GM21390 (cell line): Measurements from ENCODE around the gene PPOX.

Experiments used
- ATAC-seq: cut with Tn5 transposase; IDR thresholded peaks from one replicate; pipeline ENCODE4 v1.9.1; 2021; ENCODE audit not compliant: unreplicated experiment

The PPOX gene

DNA sequence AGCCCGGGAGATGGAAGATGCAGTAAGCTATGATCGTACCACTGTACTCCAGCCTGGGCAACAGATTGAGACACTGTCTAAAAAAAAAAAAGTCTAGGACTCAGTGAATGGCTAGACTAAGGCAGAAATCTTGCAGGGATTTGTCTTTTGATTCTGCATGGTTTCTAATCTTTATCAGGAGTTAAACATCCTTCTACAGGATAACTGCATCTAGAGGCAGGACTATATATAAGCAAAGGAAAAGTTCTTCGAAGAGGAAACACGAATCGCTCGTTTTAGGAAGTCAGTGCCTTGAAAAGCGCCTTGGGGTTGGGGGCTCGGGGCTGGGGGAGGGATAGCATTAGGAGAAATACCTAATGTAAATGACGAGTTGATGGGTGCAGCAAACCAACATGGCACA is 13.1 kb upstream of the PPOX start:
- ATAC-seq = no peak

DNA sequence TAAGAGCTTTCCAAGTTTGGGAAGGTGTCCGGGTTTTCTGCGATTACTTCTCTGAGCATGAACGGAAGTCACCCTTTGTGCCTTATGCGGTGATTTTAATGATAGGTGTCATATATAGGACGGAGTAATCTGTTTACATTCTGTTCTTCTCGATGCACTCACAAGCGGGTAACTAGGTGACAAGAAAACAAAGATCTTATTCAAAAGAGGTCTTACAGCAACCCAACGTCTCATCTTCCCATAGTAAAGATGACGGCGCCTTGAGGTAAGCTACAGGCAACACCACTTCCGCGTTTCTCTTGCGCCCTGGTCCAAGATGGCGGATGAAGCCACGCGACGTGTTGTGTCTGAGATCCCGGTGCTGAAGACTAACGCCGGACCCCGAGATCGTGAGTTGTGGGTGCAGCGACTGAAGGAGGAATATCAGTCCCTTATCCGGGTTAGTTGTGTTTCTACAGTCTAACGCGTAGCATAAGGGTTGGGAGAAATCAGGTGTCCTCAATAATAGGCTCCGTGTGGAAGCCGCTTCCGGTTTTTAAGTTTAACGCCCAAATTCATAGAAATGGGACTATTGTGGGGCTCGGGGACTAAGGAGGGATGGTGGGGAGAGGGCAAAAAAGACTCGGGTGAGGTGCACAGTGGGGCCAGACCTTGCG is 12.4 kb upstream of the PPOX start, which contains the start of gene UFC1:
Gene UFC1 (plus strand): TSS at position 297 of the 656 bp plus-strand sequence. CDS start 20 bp downstream, at position 317.
- peak; percentile 89 for ATAC-seq

- no peak for ATAC-seq
Measured at GRCh38 chr1:161157867-161158266, 8.4 kb upstream of the PPOX start.

DNA sequence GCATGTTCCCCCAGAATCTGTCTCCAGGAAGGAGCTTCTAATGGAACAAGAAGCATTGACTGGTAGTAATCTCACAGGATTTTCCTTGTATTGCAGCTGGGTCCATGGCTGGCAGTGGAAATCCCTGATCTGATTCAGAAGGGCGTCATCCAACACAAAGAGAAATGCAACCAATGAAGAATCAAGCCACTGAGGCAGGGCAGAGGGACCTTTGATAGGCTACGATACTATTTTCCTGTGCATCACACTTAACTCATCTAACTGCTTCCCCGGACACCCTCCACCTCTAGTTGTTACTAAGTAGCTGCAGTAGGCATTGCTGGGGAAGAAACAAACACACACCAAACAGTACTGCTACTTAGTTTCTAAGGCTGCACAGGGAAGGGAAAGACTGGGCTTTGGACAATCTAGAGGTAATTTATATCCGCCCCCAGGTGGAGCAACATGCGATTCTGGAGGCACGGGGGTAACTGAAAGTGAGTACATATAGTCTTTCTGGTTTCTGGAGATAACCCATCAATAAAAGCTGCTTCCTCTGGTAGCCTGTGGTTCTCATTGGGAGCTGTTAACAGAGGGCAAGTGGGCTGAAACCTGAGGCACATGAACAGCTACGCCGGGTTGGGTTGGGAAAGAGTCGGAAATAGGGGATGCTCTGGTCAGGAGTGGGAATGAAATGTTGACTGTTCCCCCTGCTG is 7.8 kb upstream of the PPOX start:
- no peak for ATAC-seq

- ATAC-seq = peak; percentile 72
Measured at GRCh38 chr1:161159087-161159912, 6.9 kb upstream of the PPOX start, which contains the start of gene USP21. USP21 (plus strand) TSS chr1:161159500; CDS start chr1:161160641, 1,141 bp downstream.

DNA sequence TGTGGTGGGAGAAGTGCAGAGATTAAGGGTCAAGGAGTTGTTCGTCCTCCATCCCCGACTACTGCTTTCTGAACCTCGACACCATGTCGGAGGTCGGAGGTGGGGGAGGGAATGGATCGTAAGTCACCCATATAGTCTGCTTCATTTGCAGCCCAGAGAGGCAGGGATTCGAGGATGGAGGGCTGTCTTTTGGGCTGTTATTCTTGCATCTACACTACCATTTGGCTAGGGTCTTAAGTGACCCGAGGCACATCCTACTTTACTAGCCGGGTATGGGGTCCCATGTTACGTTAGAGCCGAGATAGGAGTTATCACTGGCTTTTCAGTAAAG is 6.3 kb upstream of the PPOX start:
- ATAC-seq = no peak

GRCh38 chr1:161160671-161161145 is 5.5 kb upstream of the PPOX start:
- no peak for ATAC-seq

DNA sequence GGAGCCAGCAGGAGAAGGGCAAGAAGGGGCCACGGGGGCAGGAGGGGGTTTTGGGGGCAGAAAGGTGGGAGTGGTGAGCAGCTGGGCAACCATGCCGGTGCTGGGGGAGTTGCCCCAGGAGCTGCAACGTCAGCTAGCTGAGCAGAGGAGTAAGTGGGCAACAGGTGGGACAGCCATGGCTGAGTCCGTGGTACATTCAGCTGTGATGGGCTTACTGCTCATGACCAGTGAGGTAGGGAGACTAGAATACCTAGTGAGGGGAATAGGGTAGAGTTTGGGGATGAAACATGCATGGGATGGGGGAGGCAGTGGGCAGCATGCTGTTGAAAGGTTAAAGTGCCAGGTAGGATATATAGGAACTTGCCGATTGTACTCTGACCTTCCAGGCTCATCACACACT is 4.6 kb upstream of the PPOX start:
- ATAC-seq = no peak

GRCh38 chr1:161162052-161162451 is 4.2 kb upstream of the PPOX start:
- ATAC-seq = no peak

DNA sequence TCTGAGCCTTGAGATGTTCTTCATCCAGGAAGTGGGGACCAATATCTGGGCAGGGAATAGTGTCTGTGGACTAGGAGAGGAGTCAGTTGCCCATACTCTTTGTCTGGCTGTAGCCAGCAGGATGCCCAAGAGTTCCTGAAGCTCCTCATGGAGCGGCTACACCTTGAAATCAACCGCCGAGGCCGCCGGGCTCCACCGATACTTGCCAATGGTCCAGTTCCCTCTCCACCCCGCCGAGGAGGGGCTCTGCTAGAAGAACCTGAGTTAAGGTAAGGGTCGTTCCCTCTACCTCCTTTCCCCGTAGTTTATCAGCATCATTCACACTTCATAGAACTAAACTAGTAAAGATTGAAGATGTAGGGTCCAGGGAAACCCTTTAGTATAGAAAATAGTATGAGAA is 3.4 kb upstream of the PPOX start:
- ATAC-seq = no peak

GRCh38 chr1:161163793-161164192 is 2.4 kb upstream of the PPOX start:
- no peak for ATAC-seq

DNA sequence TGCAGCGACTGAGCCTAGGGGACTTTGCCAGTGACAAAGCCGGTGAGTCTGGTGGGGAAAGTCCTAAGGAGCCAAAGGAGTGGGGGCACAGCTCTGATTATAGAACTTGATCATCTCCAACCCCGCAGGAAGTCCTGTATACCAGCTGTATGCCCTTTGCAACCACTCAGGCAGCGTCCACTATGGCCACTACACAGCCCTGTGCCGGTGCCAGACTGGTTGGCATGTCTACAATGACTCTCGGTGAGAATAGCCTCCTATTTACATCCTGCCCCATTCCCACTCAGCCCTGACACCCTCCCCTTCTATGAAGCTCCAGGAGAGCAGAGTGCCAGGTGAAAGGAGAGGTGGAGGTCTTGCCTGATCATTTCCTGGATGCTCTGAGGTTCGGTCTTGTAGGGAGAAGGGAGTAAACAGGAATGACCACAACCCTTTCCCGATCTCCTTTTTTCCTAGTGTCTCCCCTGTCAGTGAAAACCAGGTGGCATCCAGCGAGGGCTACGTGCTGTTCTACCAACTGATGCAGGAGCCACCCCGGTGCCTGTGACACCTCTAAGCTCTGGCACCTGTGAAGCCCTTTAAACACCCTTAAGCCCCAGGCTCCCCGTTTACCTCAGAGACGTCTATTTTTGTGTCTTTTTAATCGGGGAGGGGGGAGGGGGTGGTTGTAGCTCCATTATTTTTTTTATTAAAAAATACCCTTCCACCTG is 1.2 kb upstream of the PPOX start:
- ATAC-seq = no peak

DNA sequence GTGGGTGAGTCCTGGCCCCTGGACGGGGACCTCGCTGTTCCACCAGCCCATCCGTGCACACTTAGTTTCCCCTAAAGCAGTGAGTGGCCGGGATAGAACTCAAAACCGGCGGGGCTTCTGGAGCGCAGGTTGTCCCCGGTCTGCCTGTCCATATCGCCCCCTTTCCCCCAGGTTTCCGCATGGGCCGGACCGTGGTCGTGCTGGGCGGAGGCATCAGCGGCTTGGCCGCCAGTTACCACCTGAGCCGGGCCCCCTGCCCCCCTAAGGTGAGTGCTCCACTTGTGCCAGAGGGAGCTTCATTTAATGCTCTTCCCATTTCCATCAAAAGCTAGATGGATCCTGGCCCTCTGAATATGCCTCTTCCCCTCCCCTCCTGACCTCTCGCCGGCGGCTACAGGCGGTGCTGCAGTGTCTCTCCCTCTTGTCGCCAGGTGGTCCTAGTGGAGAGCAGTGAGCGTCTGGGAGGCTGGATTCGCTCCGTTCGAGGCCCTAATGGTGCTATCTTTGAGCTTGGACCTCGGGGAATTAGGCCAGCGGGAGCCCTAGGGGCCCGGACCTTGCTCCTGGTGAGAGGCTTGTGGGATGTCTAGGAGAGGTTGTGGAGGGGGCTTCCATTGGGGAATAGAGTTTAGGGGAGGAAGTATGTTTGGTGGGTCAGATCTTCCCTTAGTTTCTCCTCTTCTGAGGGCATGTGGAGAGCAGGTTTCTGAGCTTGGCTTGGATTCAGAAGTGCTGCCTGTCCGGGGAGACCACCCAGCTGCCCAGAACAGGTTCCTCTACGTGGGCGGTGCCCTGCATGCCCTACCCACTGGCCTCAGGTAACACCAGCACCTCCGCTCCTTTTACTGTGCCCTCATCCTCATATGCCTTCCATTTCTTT is 683 bp downstream of the PPOX start:
- peak; percentile 4 for ATAC-seq

DNA sequence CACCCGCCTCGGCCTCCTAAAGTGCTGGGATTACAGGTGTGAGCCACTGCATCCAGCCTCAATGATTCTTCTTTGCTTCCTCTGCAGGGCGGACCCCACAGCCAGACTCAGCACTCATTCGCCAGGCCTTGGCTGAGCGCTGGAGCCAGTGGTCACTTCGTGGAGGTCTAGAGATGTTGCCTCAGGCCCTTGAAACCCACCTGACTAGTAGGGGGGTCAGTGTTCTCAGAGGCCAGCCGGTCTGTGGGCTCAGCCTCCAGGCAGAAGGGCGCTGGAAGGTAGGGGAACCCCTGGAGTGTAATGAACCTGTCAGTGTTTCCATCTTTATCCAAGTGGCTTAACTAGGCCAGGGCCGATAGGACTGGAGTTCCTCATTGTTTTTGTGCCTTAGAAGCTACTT is 2.7 kb downstream of the PPOX start:
- no peak for ATAC-seq

DNA sequence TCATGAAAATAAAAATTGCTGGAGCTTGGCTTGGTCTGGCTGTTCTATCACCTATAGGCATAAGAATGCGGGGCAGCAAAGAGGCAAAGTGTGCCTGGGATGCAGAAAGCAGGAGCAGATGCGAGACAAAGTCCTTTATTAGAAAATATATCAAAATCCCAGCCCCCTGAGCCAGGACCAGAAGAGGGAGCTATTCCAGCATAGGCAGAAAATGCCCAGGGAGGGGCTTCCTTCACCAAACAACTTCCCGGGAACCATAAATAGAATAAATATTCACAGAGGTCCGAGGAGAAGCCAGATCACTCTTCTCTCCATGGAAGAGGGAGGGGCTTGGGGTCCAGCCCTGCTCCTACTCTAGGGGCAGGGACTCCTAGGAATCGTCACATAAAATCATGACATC is 5.0 kb downstream of the PPOX start:
- no peak for ATAC-seq

DNA sequence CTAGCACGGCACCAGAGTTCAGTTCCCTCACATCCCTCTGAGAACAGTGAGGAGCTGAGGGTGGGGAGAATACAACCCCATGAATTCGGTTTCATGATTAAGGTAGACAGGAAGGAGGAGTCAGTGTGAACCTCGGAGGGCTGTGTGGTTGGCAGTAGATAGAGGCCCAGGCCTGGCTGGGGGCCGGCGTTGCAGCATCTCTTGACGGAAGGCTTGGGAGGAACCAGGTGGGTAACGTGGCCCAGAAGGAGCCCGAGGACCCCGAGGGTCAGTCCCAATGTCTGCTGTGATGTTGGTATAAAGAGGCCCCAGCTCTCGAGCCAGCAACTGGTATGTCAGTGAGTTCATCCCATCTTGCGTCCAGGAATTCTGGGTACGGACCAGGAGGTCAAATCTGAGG is 5.5 kb downstream of the PPOX start:
- ATAC-seq = no peak

DNA sequence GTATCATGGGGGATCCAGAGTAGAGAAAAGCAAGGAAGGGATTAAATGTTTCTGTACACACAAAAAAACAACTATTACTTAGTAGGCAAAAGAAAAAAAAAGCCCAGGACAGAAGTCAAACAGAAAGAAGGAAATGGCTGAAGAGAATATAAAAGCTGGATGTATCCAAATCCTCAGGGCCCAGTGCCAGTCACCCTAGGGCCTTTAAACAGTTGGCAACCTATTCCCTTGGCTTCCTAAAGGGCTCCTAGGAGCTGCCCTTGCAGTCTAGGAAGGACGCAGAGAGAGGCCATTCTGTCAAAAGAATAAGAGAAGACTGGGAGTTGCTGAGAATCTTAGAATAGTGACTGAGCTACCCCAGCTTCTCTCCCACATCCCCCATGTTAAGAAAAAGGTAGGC is 6.1 kb downstream of the PPOX start:
- ATAC-seq = no peak

DNA sequence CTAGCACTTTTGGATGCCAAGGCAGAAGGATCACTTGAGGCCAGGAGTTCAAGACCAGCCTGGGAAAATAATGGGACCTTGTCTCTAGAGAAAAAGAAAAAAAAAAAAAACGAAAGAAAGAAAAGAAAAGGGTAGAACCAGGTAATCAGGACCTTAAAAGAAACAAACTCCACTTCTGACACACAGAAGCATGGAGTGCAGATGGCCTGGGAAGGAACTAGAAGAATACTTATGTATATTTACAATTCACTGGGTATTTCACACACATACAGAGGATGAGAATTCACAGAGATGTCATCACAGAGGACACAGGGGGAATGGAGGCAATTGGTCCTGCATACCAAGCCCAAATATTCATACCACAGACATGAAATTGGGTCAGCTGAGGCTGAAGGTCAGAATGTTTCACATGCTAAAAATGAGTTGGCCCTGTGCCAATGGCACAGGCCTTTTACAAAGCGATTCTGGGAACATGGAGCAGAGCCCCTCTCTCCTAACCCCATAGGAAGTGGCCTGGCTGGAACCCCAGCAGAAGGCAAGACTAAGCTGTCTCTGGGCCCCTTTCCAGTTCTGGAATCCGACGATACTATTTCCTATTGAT is 6.7 kb downstream of the PPOX start:
- ATAC-seq = no peak

GRCh38 chr1:161173711-161174110 is 7.5 kb downstream of the PPOX start:
- ATAC-seq = no peak

DNA sequence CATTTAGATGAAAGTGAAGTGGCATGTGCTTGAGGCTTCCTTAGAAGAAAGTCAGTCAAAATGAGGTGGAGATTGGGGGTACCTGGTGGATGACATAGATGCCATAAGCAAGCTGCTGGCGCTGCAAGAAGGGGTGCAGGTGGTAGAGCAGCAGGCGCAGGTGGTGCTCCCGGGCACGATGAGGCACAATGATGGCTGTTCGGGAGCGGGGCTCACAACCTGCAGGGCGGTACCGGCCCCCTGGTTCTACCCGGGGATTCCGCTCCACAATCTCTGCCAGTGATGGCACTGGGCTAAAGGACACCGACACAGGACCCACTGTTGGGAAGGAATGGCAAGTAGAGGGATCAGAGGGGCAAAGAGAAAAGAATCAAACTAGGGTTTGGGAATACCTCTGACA is 8.7 kb downstream of the PPOX start:
- ATAC-seq = no peak
